HG03108 (cell line): ENCODE measurements around the gene OSM.

ENCODE experiments used
- ATAC-seq: cut with Tn5 transposase; IDR thresholded peaks from one replicate; pipeline ENCODE4 v1.9.1; 2021; ENCODE audit warnings: moderate library complexity; ENCODE audit not compliant: unreplicated experiment

The OSM gene

DNA sequence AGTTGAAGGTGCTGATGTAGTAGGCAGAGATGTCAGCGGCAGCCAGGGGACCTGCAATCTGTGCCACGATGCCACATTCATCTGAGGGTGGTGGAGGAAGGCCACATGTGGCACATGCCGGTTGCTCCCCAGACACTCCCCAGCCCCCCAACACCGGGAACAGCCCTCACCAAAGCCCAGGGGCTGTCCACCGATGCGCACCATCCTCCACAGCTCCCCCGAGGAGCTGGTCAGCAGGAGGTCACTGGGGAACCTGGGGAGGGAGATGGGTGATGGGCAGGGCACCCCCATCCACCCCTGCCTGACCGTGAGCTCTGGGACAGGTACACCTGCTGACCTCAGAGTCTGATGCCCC is 19.2 kb upstream of the OSM start:
- no peak for ATAC-seq

DNA sequence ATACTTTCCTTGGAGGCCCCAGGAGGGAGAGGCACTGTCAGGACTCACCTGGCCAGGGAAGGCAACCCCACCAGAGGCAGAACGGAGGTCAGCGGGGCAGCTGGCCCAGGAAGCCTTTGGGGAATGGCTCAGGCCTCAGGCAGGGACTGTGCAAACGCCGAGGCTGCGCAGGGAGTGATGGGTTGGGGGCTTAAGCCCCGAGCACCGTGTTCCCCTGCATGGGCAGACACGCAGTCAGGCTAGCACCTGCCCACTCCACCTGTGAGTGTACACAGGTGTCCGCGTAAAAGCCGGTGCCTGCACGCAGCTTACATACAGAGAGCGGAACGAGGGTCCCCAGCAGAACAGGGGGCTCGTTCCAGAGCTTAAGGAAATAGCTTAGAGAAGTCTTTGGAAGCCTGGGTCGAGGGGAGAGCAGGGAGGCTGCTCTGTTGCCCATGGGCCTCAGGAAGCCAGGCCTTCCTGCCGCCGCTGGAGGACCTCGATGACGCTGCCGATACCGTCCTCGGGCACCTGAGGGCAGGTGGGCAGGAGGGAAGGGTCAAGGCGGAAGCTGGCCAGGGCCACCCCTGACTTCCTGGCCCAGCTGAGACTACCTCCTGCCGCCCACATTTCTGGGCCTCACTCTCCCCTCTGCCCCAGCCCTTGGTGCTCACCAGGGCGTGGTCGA is 18.7 kb upstream of the OSM start:
- ATAC-seq = no peak

DNA sequence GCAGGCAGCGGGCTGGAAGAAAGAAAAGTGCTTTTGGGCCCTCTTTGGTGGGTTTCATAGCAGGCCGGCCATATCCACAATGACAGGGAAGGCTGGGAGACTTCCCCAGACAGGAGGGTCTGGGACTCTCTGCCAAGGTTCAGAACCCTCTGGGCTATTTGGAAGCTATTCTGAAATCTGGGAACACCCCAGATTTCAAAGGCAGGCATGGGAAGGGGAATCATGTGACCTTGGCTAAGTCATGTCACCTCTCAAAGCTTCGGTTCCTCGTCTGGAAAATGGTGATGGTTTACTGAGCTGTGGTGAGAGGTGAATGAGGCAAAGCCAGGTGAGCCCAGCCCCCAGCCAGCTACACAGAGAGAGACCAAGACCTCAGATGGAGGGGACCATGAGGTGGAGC is 18.0 kb upstream of the OSM start:
- no peak for ATAC-seq

DNA sequence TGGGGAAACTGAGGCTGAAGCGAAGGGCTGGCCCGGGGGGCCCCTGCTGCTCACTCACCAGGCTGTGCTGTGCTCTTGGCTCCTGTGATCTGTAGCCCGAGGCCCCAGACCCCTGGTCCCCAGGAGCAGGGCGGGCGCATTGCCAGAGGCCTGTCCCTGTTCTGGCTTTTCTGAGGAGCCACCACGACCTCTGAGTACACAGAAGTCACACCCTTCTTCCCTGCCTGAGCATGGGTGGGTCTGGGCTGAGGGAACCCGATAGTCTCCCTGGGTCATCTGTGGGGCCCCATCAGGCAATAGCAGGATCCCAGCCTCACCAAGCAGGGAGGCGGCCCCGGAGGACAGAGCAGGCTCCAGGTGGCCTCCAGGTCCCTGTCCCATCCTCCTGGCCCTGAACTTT is 17.5 kb upstream of the OSM start:
- ATAC-seq = no peak

DNA sequence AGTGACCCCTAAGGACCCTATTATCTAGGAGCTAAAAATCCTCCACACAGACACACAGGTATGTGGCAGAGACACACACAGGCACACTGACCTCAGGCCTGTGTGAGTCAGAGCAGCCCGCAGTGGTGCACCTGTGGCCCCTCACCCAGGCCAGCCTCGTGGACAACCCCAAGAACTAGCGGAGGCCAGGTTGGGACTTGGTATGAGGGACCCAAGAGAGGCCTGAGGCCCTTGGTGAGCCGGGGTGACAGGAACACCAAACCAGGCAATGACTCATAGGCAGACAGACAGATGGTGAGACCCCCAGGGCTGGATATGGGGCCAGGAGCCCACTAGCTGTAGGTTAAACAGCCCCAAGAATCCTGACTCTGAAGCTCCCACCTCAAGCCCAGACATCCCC is 16.7 kb upstream of the OSM start:
- no peak for ATAC-seq

DNA sequence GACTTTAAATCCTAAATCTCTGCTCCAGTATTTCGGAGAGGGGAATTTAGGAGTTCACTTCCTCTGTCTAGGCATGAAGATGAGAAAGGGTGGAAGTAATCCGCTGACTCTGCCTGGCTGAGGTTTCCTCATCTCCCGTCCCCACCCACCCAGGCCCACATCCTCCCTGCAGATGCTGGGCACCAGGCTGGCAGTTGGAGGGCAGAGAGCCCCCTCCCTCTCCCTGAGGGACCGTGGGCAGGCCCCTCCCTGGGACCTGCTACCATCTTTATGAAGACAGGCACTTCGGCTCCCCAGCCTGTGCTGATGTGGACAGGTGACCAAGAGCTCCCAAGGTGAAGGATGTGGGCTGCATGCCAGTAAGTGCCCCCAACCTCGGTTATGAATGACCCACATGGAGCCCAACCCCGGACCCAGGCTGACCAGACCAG is 16.0 kb upstream of the OSM start:
- ATAC-seq = no peak

DNA sequence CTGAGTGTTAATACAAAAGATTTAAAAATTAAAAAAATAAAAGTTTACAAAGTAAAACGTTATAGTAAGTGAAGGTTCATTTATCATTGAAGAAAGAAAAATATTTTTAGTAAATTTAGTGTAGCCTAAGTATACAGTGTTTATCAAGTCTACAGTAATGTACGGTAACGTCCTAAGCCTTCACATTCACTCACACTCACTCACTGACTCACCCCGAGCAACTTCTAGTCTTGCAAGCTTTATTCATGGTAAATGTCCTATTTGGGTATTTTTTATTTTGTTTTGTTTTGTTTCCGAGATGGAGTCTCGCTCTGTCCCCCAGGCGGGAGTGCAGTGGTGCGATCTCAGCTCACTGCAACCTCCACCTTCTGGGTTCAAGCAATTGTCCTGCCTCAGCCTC is 13.9 kb upstream of the OSM start:
- ATAC-seq = no peak

DNA sequence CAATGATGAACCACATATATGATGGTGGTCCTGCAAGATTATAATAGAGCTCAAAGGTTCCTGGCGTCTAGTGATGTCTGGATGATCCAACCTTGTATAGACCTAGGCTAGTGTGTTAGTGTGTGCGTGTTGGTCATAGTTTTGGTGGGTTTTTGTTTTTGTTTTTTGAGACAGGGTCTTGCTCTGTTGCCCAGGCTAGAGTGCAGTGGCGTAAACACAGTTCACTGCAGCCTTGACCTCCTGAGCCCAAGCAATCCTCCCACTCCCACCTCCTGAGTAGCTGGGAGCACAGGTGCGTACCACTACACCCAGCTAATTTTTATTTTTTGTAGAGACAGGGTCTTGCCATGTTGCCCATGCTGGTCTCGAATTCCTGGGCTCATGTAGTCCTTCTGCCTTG is 13.3 kb upstream of the OSM start:
- no peak for ATAC-seq

DNA sequence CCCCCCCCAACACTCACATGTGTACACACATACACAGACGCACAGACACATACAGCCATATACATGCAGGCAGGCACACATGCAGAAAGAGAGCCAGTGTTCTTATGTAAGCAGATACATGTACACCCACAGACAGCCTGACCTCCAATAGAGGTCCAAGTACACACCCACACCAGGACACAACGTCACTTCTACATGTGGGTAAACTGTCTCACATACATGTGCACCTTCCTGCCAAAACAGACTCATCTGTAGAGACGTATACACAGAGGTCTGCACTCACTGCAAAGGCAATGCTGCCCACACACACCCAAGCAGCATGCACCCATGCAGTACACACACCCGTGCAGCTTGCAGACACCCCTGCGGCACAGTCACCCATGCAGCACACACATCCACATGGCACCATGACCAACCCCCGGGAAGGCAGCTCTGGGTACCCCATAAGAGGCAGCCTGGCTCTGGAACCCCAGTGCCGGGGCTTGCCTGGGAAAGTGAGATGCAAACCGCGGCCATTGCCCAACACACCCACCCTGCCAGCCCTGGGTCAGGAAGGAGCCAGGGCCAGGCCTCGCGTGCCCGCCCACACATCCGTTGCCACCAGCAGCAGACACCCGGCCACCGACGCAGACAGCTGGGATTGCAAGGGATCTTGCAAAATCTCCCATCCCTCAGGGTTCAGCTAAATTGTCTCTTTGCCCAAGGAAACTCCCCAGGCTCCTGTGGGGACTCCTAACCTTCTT is 12.6 kb upstream of the OSM start:
- no peak for ATAC-seq

DNA sequence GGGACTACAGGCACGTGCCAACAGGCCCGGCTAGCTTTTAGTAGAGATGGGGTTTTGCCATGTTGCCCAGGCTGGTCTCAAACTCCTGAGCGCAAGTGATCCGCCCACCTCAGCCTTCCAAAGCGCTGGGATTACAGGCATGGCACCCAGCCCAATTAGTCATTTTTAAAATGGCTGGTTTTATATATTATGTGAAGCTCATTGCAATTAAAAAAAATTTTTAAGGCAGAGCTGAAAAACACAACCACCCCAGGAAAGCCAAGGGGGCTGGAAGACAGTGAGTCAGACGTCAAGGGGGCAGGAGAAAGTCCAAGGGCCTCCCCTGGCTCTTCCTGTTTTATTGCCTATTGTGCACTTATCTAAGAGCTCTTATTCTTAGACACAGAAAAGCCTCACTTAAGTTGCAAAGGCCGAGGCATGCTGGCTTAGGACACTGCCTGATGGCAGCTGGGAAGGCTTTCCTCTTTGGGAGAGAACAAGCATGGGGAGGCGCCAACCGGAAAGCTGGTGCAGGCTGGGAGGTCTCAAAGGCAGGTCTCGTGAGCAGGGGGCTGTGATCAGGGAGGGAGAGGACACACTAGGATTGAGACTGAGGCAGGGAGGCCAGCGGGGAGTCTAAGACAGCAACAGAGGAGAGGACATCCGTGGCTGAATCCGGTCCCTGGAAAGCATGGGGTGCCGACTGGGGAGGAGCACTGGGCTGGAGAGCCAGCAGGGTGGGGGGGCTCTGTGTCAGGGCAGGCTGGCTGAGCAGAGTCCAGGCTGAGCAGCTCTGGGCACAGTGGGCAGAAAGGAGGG is 11.1 kb upstream of the OSM start:
- ATAC-seq = no peak

DNA sequence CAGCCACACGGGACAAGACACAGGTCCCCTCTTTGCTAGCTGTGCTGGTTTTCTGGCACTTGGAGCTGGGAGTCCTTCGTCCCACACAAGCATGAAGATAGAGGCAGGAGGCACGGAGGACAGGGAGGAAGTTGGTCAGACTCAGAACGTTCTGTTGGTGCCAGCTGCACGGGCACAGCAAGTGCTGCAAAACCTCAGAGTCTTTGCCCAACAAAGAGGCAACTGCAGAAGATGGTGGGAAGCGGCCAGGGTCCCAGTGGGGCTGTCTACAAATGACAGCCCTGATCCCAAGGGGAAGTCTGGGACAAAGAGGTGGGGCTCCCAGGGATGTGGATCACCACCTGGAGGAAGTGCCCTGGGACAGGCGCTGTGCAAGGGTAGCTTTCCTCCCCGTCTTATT is 9.4 kb upstream of the OSM start:
- no peak for ATAC-seq

DNA sequence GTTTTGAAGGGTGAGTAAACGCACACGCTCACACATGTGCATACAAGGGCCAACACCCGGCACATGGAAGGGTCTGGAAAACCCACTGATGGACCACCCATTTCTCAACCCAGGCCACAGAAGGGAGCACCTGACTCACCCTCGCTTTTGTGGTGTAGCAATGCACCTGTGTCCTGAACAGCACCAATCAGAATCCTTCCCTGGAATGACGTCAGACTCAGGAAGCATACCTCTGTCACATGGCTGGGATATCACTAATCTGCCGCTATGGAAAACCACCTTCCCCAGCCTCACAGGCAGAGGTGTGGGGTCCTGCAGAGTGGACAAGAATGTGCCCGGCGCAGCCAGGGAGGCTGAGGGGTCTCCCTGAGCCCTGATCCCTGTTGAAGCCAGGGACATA is 9.0 kb upstream of the OSM start:
- no peak for ATAC-seq

DNA sequence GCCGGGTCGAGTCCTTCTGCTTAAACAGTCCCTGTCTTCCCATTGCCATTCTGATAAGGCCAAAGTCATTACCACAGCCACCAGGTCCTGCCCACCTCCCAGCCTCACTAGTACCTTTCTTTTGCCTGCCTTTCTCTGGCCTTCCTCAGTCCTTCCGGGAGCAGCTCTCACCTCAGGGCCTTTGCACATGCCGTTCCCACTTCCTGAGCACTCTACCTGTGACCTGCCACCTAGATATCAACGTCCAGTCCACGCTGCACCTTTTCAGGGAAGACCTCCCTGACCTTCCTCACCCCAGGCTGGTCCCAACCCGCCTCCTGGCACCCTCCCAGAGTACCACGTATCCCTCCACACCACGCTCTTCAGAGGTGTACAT is 7.8 kb upstream of the OSM start:
- ATAC-seq = no peak

DNA sequence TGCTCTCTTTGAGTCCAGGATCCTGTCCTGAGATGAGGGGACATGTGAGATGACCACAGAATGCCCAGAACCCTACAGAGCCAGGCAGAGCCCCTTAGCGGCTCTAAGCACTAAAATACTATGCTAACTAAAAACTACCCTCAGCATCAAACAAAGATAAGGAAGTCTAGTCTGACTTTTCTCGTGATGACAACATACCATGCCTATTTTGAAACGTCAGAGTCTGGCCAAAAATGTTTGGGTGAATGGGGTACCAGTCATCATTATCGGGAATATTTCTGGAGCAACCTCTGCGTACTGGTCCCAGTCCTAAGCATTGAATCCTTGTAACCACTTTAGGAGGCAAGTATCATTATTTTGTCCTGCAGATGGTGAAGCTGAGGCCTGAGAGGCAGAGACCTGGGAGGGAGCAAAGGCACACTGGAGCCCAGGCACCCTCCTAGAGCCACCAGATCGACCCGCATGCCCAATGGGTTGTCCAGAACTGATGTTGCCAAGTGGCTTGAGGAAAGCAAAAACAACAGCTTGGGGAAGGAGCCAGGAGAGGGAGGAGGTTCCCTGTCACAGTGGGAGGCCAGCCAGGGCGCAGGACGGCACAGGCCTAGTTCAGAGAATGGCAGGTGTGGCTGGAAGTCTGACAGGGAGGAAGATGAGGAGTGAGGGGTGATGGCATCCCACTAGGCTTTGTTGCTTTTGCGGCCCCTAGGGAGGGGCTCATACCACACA is 7.2 kb upstream of the OSM start:
- no peak for ATAC-seq

DNA sequence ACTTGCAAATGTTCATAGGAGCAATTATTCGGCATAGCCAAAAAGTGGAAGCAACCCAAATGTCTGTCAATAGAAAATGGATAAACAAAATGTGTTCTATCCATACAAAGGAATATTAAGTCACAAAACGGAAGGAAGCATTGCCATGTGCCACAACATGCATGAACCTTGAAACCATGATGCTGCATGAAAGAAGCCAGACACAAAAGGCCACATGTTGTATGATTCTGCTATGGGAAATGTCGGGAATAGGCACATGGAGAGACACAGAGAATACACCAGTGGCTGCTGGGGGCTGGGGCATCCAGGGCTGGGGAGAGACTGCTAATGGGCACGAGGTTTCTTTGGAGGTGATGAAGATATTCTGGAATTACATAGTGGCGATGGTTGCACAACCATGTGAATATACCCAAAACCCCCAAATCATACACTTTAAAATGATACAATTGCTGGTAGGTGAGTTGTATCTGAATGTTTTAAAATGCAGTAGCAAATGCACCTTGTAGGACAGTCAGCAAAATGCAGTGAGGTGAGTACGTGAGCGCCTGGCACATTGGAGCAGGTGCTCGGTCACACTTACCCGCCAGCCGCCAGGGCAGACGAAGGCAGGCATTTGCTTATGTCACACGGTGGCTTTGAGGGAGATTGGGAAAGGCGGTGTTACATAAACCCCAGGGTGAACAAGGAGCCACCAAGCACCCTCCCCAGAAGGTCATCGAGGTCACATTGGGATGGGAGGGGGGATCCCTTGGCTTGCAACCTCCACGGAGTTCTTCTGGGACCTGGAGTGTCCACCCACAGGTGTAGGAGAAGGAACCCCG is 6.3 kb upstream of the OSM start:
- ATAC-seq = no peak

DNA sequence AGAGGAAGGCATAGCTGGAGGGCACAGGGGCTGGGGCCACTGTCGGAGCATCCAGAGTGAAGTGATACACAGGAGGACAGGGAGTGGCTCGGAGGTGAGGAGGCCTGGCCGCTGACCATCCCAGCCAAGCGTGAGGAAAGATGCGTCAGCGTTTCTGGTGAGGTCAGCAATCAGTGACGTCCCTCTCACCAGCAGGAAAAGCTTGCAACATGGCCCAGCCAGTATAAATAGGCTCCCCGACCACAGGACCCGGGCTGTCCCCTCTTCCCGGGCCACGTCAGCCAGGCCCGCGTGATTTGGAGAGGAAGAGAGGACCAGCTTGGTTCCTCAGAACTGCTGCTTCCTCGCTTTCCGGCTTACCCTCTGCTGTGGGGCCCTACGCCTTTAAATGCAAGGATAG is 4.2 kb upstream of the OSM start:
- ATAC-seq = no peak

DNA sequence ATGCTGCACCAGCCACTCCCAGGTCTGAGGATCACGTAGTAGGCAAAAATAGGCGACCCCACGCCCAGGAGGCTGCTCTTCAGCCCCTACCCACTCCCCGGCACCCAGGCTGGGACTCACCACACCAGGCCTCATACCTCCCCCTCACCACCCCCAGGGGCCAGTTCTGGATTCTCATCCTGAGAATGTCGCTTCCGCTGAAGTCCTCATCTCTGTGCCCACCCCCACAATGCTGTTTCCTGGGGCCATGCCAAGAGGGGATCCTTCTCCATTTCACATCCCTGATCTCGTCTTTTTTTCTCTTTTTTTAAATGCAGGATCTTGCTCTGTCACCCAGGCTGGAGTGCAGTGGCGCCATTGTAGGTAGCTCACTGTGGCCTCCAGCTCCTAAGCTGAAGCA is 1.7 kb upstream of the OSM start:
- no peak for ATAC-seq

DNA sequence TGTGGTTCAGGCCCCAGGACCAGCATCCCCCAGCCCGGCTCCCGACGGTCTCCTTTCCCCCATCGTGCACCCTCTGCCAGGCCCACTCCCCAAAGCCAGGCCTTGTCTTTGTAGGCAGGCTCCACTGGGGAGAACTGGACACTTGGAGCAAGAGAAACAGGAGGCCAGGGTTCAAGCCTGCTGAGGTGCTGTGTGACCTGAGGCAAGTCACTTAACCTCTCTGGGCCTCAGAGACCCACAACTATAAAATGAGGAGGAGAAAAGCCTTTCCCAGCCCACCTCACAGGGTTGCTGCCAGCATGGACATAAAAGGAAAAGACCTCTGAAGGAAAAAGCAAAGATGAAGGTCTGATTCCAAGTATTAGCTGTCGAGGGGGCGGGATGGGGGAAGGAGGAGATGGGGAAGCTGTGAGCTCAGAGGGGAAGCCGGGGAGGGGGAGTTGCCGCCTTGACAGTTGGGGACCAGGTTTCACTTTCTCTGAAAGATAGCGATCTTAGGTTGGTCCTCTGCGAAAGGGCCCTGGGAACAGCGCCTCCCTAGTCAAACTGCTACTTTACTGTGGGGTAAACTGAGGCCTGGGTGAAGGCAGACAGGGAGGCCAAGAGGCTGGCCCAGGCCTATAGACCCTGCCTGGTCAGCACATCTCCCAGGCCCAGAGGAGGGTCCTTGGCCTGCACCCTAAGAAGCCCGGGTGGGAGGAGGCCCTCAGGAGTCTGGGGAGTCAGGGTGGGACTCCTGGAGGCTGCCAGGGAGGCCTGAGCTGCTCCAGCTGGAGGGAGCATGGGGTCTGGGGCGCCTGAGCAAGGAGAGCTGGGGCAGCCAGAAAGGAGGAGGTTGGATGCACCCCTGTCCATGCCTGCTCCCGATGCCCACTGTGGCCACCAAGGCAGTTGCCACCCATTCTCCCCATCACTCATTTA is 991 bp upstream of the OSM start:
- no peak for ATAC-seq

DNA sequence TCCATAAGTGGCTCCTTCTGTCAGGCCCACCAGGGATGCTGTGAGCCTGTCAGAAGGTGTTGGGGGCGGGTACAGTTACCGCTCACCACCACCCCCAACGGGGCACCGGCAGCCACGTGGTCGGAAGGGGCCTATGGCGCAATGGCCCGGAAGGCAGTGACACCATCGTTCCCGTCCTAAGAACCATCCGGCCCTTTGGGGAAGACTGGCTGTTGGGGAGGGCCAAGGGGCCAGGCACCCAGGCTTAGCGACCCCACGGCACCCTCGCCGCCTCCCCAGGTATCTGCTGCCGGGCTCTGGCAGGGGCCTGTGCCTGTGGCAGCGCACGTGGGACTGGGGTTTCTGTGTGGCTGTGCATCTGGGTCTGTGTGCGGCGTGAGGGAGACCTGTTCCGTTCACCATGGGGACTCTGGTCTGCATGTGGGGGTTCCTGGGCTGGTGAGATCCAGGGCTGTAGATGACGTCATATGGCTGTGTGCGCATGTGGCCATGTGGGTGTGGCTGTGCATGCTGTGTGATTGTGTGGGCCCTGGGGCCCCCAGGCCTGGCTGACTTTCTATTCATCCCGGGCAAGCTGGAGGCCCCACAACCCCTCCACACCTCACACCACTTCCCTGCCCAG is 717 bp downstream of the OSM start:
- ATAC-seq = peak; percentile 59
